T-cell (primary cell): ENCODE results near the gene CA12. TPM values are rescaled to one million over a fixed set of nuclear protein-coding genes. Genes with fewer than 3 reads are reported as not detected.

ENCODE experiments used
- ATAC-seq, 4 experiments: fragments of 200-7000 bp in 3 of 4; fragments of 150-1000 bp in 1 of 4; cut with Tn5 transposase; replicated peaks in 1 of 4; 1 replicate in 3 of 4; 2 replicates in 1 of 4; pipeline ENCODE4 v1.10.0; 2021; ENCODE audit warnings: moderate library complexity in 3 of 4, mild to moderate bottlenecking in 2 of 4, moderate number of reproducible peaks in 1 of 4
- CTCF ChIA-PET, 2 donors: fragments of 300-600 bp; sonication (Branson Sonifier 250); formaldehyde crosslinking; loops; one replicate each; lab custom pipeline; 2022; ENCODE audit warnings: antibody characterized with exemption in 2 of 2; lab: Charles Lee
- POLR2A ChIA-PET, 2 donors: fragments of 300-600 bp; sonication (Branson Sonifier 250); formaldehyde crosslinking; loops; one replicate each; lab custom pipeline; 2022; ENCODE audit warnings: antibody characterized with exemption in 2 of 2; lab: Charles Lee
- DNase-seq, 35 experiments: peaks; one replicate each; pipeline versions ENCODE4 v3.0.0 to v3.0.0-alpha.2; 2013 to 2023
- H3K27ac ChIP-seq: one replicate; pipeline ENCODE4 v1.5.1; 2013; ENCODE audit warnings: low read length
- H3K27me3 ChIP-seq, 2 experiments: replicated peaks in 1 of 2; 1 replicate in 1 of 2; 2 replicates in 1 of 2; pipeline versions ENCODE4 v1.6.1 to v1.7.0; 2013; ENCODE audit warnings: low read length in 1 of 2, mixed read lengths in 1 of 2; ENCODE audit not compliant: control insufficient read depth in 2 of 2, insufficient read depth in 2 of 2; ENCODE audit errors: extremely low read depth in 1 of 2
- H3K36me3 ChIP-seq, 2 donors: 1 replicate in 1 of 2; 2 replicates in 1 of 2; pipeline versions ENCODE4 v1.6.1 to v1.7.0; 2013; ENCODE audit warnings: low read length in 1 of 2; ENCODE audit not compliant: control insufficient read depth in 2 of 2, insufficient read depth in 1 of 2; ENCODE audit errors: extremely low read depth in 1 of 2
- H3K4me1 ChIP-seq, 2 experiments: 1 replicate in 1 of 2; 2 replicates in 1 of 2; pipeline versions ENCODE4 v1.6.1 to v1.7.0; 2013; ENCODE audit warnings: low read length in 2 of 2, mixed read lengths in 1 of 2; ENCODE audit not compliant: insufficient read depth in 2 of 2, control insufficient read depth in 1 of 2; ENCODE audit errors: extremely low read depth in 1 of 2
- H3K4me3 ChIP-seq, 2 donors: 1 replicate in 1 of 2; 2 replicates in 1 of 2; pipeline versions ENCODE4 v1.5.1 to v1.7.0; 2013; ENCODE audit warnings: mild to moderate bottlenecking in 2 of 2, low read length in 1 of 2, moderate library complexity in 1 of 2; ENCODE audit not compliant: control insufficient read depth in 1 of 2; ENCODE audit errors: extremely low read depth in 1 of 2
- H3K9me3 ChIP-seq: 2 replicates; pipeline ENCODE4 v1.7.0; 2013
- H3K27ac Mint-ChIP-seq, 2 donors: one replicate each; pipeline ENCODE4 v1.8.0; 2020 to 2021; ENCODE audit warnings: mild to moderate bottlenecking in 2 of 2, mixed read lengths in 2 of 2
- H3K27me3 Mint-ChIP-seq, 2 donors: one replicate each; pipeline ENCODE4 v1.8.0; 2021 to 2022; ENCODE audit warnings: mixed read lengths in 2 of 2
- H3K36me3 Mint-ChIP-seq: one replicate; pipeline ENCODE4 v1.8.0; 2021; ENCODE audit warnings: mixed read lengths
- H3K4me1 Mint-ChIP-seq, 3 donors: one replicate each; pipeline ENCODE4 v1.8.0; 2020 to 2022; ENCODE audit warnings: mixed read lengths in 3 of 3, mild to moderate bottlenecking in 1 of 3
- H3K4me3 Mint-ChIP-seq, 3 donors: one replicate each; pipeline ENCODE4 v1.8.0; 2020 to 2022; ENCODE audit warnings: mild to moderate bottlenecking in 3 of 3, mixed read lengths in 3 of 3, moderate library complexity in 3 of 3
- H3K9me3 Mint-ChIP-seq, 3 donors: one replicate each; pipeline ENCODE4 v1.8.0; 2020 to 2022; ENCODE audit warnings: mixed read lengths in 3 of 3
- WGBS: methylation state at CpG from one replicate; pipeline ENCODE4 v1.1.5; 2013; ENCODE audit warnings: missing lambda C conversion rate; ENCODE audit not compliant: insufficient coverage; 5-methylcytosine and 5-hydroxymethylcytosine counted together
- total RNA-seq, 35 experiments: library from RNA in 6 of 35; stranded (reverse) in 6 of 35; fragments of 120-200 nt in 1 of 35; gene quantifications; one replicate each; pipeline versions ENCODE4 v1.2.1 to v1.2.4 and lab custom pipeline; 2013 to 2026

Gene CA12
- total RNA-seq, 5 donors from 2014 or later (not counting 1 experiment from before 2014, with no cell fraction given), result 0.12 to 0.51 (median 0.30) TPM; not detected in 2

DNA sequence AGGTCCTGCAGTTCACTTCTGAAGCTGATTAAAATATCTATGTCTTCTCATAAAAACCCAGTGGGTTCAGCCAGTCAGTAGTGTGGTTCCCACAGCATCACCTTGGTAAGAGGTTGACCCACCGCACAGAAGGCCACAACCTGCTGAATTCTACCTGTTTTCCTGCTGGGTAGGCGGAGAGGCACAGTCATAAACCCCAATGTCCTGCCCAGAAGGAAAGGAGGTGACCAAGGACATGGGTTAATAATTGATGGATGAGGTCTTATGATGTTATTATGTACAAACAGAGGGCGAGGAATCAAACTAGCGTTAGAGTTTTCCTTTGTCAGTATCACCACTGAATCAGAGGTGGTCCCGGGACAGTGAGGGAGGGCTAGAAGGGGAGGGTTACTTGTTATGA is 27.8 kb downstream of the CA12 start:
- ChIA-PET CTCF (no interaction called here), POLR2A (interaction anchor here in 1 of 2 donors (0.7 kb wide), 1 partner anchor 869 kb away, joined by 3 read pairs; no protein-coding TSS in a partner anchor)
- 68% methylated on average over 3 of the region's 5 CpGs for WGBS
- no peaks in the 10 kb centered on the region for H3K9me3 ChIP-seq
- no peaks in the 10 kb centered on the region for H3K36me3 ChIP-seq
- no peaks in the 10 kb centered on the region for H3K4me1 ChIP-seq
- Mint-ChIP-seq H3K4me1 (no peaks in the 10 kb centered on the region), H3K36me3 (no peaks in the 10 kb centered on the region), H3K4me3 (no peak overlapping the region), H3K27ac (no peak overlapping the region), H3K27me3 (no peaks in the 10 kb centered on the region), H3K9me3 (no peaks in the 10 kb centered on the region)
- H3K27ac ChIP-seq, result no peak overlapping the region
- no peak overlapping the region for H3K4me3 ChIP-seq
- ATAC-seq (no peak), DNase-seq (no peak)
- no peaks in the 10 kb centered on the region for H3K27me3 ChIP-seq

DNA sequence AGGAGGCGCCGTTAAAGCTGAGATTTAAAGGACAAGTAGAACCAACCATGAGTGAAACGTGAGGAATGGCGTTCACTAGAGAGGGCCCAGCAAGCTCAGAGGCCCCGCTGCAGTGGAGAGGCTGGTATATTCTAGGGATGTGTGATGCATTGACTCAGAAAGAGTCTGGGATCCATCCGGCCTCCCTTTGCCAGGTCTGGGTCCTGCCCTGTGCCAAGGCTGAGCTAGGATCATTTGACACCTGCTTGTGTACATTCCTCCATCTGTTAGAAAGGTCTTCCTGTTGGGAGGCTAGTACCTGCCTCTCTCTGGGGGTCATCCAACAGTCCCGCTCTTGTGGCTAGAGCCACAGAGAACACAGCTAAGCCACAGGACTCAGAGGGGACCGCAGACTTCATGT is 28.4 kb downstream of the CA12 start:
- no peaks in the 10 kb centered on the region for H3K36me3 Mint-ChIP-seq
- ChIA-PET POLR2A (interaction anchor here in 1 of 2 donors (0.7 kb wide), 1 partner anchor 869 kb away, joined by 3 read pairs; no protein-coding TSS in a partner anchor), CTCF (no interaction called here)
- no peaks in the 10 kb centered on the region for H3K9me3 Mint-ChIP-seq
- WGBS, result 74% methylated on average over 5 of the region's 8 CpGs
- H3K4me1 Mint-ChIP-seq, result no peaks in the 10 kb centered on the region
- Histone ChIP-seq H3K27ac (no peak overlapping the region), H3K36me3 (no peaks in the 10 kb centered on the region), H3K4me3 (no peak overlapping the region), H3K27me3 (peaks cover 0 to 2% of the 10 kb centered on the region in 2 experiments), H3K4me1 (no peaks in the 10 kb centered on the region), H3K9me3 (no peaks in the 10 kb centered on the region)
- ATAC-seq (no peak), DNase-seq (no peak)
- no peaks in the 10 kb centered on the region for H3K27me3 Mint-ChIP-seq
- H3K27ac Mint-ChIP-seq, result no peak overlapping the region
- no peak overlapping the region for H3K4me3 Mint-ChIP-seq

DNA sequence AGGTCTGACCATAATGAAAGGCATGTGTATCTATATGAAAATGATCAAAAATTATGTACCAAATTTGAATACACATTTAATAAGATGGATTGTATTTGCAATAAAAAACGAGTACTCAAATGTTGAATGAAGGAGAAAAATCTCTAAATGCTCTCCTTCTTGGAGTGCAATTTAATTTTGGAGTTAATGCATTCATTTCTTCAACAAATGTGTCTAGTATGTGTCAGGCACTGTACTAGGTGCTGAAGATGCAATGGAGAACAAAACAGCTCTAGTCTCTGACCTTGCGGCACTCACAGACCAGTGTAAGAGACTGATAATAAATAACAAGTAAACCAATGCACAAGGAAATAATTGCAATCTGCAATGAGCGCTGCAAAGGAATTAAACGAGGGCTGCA is 28.8 kb downstream of the CA12 start:
- H3K4me3 Mint-ChIP-seq, result no peak overlapping the region
- POLR2A ChIA-PET, result no interaction called here
- Histone ChIP-seq H3K27me3 (peaks cover 0 to 4% of the 10 kb centered on the region in 2 experiments), H3K27ac (no peak overlapping the region), H3K9me3 (no peaks in the 10 kb centered on the region), H3K4me1 (no peaks in the 10 kb centered on the region), H3K4me3 (no peak overlapping the region), H3K36me3 (no peaks in the 10 kb centered on the region)
- ATAC-seq (no peak), DNase-seq (no peak)
- H3K9me3 Mint-ChIP-seq, result no peaks in the 10 kb centered on the region
- no peak overlapping the region for H3K27ac Mint-ChIP-seq
- CTCF ChIA-PET, result no interaction called here
- no peaks in the 10 kb centered on the region for H3K4me1 Mint-ChIP-seq
- no peaks in the 10 kb centered on the region for H3K36me3 Mint-ChIP-seq
- 83% methylated on average over 2 of the region's 4 CpGs for WGBS
- H3K27me3 Mint-ChIP-seq, result no peaks in the 10 kb centered on the region

DNA sequence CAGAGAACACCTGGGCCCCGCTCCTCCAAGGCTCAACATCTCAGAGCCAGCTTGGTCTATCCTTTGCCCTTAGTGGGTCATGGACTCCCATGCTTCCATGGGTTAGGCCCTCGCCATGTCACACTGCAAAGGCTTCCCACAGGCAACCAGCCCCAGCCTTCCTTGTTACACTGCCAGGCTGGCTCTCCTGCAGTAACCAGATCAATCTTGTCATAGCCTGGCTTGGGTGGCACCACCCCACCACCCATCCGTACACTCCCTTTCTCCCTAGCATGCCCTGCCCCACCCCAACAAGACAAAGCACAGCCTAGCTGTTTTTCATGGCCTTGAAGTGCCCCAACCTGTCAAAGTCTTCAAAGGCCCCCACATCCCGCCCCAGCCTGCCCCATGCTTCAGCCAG is 30.5 kb downstream of the CA12 start:
- H3K4me1 ChIP-seq, result no peaks in the 10 kb centered on the region
- H3K36me3 ChIP-seq, result no peaks in the 10 kb centered on the region
- Mint-ChIP-seq H3K36me3 (no peaks in the 10 kb centered on the region), H3K9me3 (no peaks in the 10 kb centered on the region), H3K4me3 (no peak overlapping the region), H3K27me3 (peaks cover 0 to 5% of the 10 kb centered on the region in 2 donors), H3K4me1 (no peaks in the 10 kb centered on the region), H3K27ac (no peak overlapping the region)
- no peak overlapping the region for H3K27ac ChIP-seq
- DNase-seq (no peak), ATAC-seq (no peak)
- peaks cover 0 to 4% of the 10 kb centered on the region in 2 experiments for H3K27me3 ChIP-seq
- CTCF ChIA-PET, result no interaction called here
- POLR2A ChIA-PET, result no interaction called here
- 77% methylated on average over 4 of the region's 4 CpGs for WGBS
- no peaks in the 10 kb centered on the region for H3K9me3 ChIP-seq
- H3K4me3 ChIP-seq, result no peak overlapping the region

DNA sequence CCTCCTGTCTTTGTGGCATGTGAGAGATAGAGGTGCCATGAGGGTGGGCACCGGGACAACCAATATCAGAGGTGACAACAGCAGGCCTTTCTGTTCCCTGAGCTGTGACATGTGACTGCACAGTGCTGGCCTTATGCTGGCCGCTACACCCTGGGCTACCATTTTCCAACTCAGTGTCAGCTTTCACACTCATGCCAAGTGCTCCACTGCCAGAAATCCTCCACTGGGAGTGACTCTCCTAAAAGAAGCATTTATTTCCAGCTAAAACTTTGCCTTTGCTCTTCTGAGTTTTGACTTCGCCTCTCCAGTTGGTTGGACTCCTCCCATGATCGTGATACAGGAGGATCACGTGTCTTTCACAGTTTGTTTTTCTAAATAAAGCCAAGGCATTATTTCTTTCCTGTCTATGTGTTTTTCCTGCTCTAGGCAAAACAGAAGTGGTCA is 31.4 kb downstream of the CA12 start:
- Histone ChIP-seq H3K36me3 (no peaks in the 10 kb centered on the region), H3K4me1 (no peaks in the 10 kb centered on the region), H3K27ac (no peak overlapping the region), H3K4me3 (no peak overlapping the region), H3K27me3 (peaks cover 0 to 7% of the 10 kb centered on the region in 2 experiments), H3K9me3 (no peaks in the 10 kb centered on the region)
- WGBS, result 87% methylated on average over 4 of the region's 5 CpGs
- ATAC-seq (no peak), DNase-seq (no peak)
- peaks cover 0 to 5% of the 10 kb centered on the region in 2 donors for H3K27me3 Mint-ChIP-seq
- ChIA-PET POLR2A (no interaction called here), CTCF (no interaction called here)
- H3K36me3 Mint-ChIP-seq, result no peaks in the 10 kb centered on the region
- no peaks in the 10 kb centered on the region for H3K4me1 Mint-ChIP-seq
- H3K9me3 Mint-ChIP-seq, result no peaks in the 10 kb centered on the region
- H3K27ac Mint-ChIP-seq, result no peak overlapping the region
- H3K4me3 Mint-ChIP-seq, result no peak overlapping the region

DNA sequence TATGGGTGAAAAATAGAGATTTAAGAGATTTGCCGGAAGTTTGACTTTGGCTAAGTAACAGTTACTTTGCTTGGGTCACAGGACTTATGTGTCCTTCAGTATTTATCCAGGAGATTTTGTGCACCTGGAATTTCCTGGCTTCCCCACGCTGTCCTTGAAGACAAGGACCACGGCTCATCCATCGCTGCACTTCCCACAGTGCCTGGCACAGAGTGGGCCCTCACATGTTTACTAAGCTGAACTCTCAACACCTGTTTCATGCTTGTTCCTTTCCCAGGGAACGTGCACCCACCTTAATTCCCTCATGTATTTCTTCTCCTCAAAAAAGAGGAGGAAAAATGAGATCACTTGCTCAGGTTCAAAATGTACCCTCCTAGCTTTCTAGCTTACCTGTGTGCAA is 32.0 kb downstream of the CA12 start:
- H3K27me3 Mint-ChIP-seq, result peaks cover 3 to 8% of the 10 kb centered on the region in 2 donors
- no peaks in the 10 kb centered on the region for H3K4me1 Mint-ChIP-seq
- Histone ChIP-seq H3K36me3 (no peaks in the 10 kb centered on the region), H3K4me3 (no peak overlapping the region), H3K27ac (no peak overlapping the region), H3K9me3 (no peaks in the 10 kb centered on the region), H3K4me1 (no peaks in the 10 kb centered on the region), H3K27me3 (peaks cover 0 to 12% of the 10 kb centered on the region in 2 experiments)
- no peak overlapping the region for H3K4me3 Mint-ChIP-seq
- no peak overlapping the region for H3K27ac Mint-ChIP-seq
- no peak for ATAC-seq
- no peaks in the 10 kb centered on the region for H3K36me3 Mint-ChIP-seq
- DNase-seq, result no peak
- ChIA-PET CTCF (no interaction called here), POLR2A (no interaction called here)
- 90% methylated on average over 4 of the region's 5 CpGs for WGBS
- no peaks in the 10 kb centered on the region for H3K9me3 Mint-ChIP-seq

DNA sequence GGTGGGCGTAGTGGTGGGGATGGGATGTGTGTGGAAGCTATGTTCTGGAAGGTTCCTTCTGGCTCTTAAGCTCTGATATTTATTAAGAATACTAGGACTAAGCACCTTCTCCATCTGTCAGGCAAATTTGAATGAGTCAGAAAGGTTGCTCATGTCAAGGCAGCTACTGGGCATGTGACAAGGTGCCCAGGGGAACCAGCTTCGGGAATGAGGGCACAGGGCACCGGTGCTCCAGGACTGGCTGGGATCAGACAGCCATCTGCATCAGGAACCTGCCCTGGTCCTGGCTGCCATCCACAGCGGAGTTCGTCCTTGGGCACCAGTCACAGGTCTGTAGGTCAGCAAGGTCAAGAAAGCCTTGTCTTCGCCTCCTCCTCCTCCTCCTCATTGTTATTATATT is 32.5 kb downstream of the CA12 start:
- no peaks in the 10 kb centered on the region for H3K9me3 Mint-ChIP-seq
- ATAC-seq (no peak), DNase-seq (no peak)
- H3K27ac Mint-ChIP-seq, result no peak overlapping the region
- H3K36me3 Mint-ChIP-seq, result no peaks in the 10 kb centered on the region
- H3K4me1 ChIP-seq, result no peaks in the 10 kb centered on the region
- H3K27me3 ChIP-seq, result peaks cover 0 to 13% of the 10 kb centered on the region in 2 experiments
- H3K36me3 ChIP-seq, result no peaks in the 10 kb centered on the region
- ChIA-PET CTCF (no interaction called here), POLR2A (no interaction called here)
- peaks cover 3 to 8% of the 10 kb centered on the region in 2 donors for H3K27me3 Mint-ChIP-seq
- no peak overlapping the region for H3K4me3 Mint-ChIP-seq
- no peaks in the 10 kb centered on the region for H3K9me3 ChIP-seq
- H3K4me3 ChIP-seq, result no peak overlapping the region
- H3K27ac ChIP-seq, result no peak overlapping the region
- H3K4me1 Mint-ChIP-seq, result no peaks in the 10 kb centered on the region
- 84% methylated on average over 2 of the region's 6 CpGs for WGBS
